ENCODE data around the gene C2orf76. TPM values are rescaled to one million over a fixed set of nuclear protein-coding genes. Genes with fewer than 3 reads are reported as not detected.

C2orf76 gene
- total and polyA plus RNA-seq, 10 of the 15 experiments (the other 5 are each of a cell fraction or from before 2014, with no cell fraction given) = 14.0 to 46.1 (median 25.4) TPM

DNA sequence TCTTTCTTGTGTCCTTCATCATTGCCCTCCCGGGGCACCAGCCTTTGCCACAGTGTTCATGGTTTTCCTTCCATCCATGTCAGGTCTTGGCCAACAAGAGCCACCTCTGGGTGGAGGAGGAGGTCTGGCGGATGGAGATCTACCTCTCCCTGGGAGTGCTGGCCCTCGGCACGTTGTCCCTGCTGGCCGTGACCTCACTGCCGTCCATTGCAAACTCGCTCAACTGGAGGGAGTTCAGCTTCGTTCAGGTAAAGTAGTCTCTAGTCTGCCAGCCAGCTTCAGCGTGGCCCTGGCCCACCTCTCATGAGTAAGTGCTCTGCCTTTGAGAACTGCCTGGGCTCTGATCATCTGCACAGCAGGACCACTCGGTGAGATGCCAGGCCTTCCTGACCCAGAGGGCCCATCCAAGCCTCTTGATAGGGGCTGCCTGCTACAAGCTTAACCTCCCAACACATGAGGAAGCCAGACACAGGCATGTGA, 112.0 kb downstream of the C2orf76 start (continued):
- TF ChIP-seq, protein P1, sequence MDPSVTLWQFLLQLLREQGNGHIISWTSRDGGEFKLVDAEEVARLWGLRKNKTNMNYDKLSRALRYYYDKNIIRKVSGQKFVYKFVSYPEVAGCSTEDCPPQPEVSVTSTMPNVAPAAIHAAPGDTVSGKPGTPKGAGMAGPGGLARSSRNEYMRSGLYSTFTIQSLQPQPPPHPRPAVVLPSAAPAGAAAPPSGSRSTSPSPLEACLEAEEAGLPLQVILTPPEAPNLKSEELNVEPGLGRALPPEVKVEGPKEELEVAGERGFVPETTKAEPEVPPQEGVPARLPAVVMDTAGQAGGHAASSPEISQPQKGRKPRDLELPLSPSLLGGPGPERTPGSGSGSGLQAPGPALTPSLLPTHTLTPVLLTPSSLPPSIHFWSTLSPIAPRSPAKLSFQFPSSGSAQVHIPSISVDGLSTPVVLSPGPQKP (IDR thresholded peaks at IDR 0.05; ENCODE audit: low read depth, low read length) = no peak
- TF ChIP-seq RFX5 (IDR thresholded peaks at IDR 0.05; ENCODE audit: low read depth, low read length) = no peak
- TF ChIP-seq STAT1 (conservative IDR thresholded peaks at IDR 0.05) = no peak
- TF ChIP-seq MYC (IDR thresholded peaks at IDR 0.05; ENCODE audit: insufficient read depth, insufficient read length, insufficient replicate concordance, low read length, severe bottlenecking) = no peak
- TF ChIP-seq, protein P2, sequence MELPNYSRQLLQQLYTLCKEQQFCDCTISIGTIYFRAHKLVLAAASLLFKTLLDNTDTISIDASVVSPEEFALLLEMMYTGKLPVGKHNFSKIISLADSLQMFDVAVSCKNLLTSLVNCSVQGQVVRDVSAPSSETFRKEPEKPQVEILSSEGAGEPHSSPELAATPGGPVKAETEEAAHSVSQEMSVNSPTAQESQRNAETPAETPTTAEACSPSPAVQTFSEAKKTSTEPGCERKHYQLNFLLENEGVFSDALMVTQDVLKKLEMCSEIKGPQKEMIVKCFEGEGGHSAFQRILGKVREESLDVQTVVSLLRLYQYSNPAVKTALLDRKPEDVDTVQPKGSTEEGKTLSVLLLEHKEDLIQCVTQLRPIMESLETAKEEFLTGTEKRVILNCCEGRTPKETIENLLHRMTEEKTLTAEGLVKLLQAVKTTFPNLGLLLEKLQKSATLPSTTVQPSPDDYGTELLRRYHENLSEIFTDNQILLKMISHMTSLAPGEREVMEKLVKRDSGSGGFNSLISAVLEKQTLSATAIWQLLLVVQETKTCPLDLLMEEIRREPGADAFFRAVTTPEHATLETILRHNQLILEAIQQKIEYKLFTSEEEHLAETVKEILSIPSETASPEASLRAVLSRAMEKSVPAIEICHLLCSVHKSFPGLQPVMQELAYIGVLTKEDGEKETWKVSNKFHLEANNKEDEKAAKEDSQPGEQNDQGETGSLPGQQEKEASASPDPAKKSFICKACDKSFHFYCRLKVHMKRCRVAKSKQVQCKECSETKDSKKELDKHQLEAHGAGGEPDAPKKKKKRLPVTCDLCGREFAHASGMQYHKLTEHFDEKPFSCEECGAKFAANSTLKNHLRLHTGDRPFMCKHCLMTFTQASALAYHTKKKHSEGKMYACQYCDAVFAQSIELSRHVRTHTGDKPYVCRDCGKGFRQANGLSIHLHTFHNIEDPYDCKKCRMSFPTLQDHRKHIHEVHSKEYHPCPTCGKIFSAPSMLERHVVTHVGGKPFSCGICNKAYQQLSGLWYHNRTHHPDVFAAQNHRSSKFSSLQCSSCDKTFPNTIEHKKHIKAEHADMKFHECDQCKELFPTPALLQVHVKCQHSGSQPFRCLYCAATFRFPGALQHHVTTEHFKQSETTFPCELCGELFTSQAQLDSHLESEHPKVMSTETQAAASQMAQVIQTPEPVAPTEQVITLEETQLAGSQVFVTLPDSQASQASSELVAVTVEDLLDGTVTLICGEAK (IDR thresholded peaks at IDR 0.05; ENCODE audit: borderline replicate concordance) = no peak
- TF ChIP-seq, protein P3, sequence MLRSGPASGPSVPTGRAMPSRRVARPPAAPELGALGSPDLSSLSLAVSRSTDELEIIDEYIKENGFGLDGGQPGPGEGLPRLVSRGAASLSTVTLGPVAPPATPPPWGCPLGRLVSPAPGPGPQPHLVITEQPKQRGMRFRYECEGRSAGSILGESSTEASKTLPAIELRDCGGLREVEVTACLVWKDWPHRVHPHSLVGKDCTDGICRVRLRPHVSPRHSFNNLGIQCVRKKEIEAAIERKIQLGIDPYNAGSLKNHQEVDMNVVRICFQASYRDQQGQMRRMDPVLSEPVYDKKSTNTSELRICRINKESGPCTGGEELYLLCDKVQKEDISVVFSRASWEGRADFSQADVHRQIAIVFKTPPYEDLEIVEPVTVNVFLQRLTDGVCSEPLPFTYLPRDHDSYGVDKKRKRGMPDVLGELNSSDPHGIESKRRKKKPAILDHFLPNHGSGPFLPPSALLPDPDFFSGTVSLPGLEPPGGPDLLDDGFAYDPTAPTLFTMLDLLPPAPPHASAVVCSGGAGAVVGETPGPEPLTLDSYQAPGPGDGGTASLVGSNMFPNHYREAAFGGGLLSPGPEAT (IDR thresholded peaks at IDR 0.05; ENCODE audit: low read depth) = no peak

Measured in GM12878 (cell line).